Epithelial cell of esophagus (primary cell): ENCODE measurements around the gene FAM118A.

ENCODE experiments used
- DNase-seq: peaks from one replicate; pipeline ENCODE4 v3.0.0; 2010; ENCODE audit warnings: low read depth
- H3K4me3 ChIP-seq: 2 replicates; pipeline ENCODE4 v1.5.1; 2011; ENCODE audit warnings: mild to moderate bottlenecking, low read length, control low read depth
- CTCF ChIP-seq: IDR thresholded peaks from 2 replicates; pipeline ENCODE4 v1.5.1; 2011; ENCODE audit warnings: low read depth, mild to moderate bottlenecking, low read length, control low read depth, inconsistent platforms; ENCODE audit not compliant: insufficient read depth; ENCODE audit errors: missing control alignments

The FAM118A gene

GRCh38 chr22:45317551-45318167 lies 7.9 kb downstream of the FAM118A start:
- DNase-seq: peak; percentile 64
- no peak overlapping the region for H3K4me3 ChIP-seq
- TF ChIP-seq CTCF: peak; percentile 56

- no peak for TF ChIP-seq CTCF
- peak; percentile 79 for DNase-seq
- H3K4me3 ChIP-seq: no peak overlapping the region
Measured at GRCh38 chr22:45318168-45318557, 8.4 kb downstream of the FAM118A start.

GRCh38 chr22:45318558-45319323 lies 9.0 kb downstream of the FAM118A start:
- no peak overlapping the region for H3K4me3 ChIP-seq
- TF ChIP-seq CTCF: no peak
- no peak for DNase-seq

GRCh38 chr22:45319324-45319685 lies 9.6 kb downstream of the FAM118A start:
- no peak overlapping the region for H3K4me3 ChIP-seq
- TF ChIP-seq CTCF: no peak
- no peak for DNase-seq

GRCh38 chr22:45320357-45320976 lies 10.7 kb downstream of the FAM118A start:
- no peak for DNase-seq
- TF ChIP-seq CTCF: no peak
- H3K4me3 ChIP-seq: no peak overlapping the region

- DNase-seq: no peak
- no peak for TF ChIP-seq CTCF
- H3K4me3 ChIP-seq: no peak overlapping the region
Measured at GRCh38 chr22:45321827-45322226, 12.1 kb downstream of the FAM118A start.
